ENCODE results near the gene ZBTB38.

DNA sequence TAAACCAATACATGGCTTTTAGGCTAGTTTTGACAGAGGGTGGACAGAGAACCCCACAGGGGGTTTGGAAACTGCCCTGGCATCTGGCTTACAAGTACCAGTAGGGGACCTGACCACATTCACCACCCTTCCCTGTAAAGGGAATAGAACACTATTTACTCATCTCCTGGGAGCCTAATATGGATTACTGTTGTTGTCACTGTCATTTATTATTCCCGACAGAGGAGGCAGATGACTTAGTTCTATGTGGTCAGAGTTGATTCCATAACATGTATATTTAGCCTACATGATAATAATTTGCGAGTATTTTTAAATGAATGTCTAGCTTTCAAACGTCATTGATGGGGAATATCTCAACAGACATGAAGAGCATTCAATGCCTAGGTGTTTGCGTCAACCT is 15.9 kb downstream of the ZBTB38 start:
- TF ChIP-seq, protein P1, sequence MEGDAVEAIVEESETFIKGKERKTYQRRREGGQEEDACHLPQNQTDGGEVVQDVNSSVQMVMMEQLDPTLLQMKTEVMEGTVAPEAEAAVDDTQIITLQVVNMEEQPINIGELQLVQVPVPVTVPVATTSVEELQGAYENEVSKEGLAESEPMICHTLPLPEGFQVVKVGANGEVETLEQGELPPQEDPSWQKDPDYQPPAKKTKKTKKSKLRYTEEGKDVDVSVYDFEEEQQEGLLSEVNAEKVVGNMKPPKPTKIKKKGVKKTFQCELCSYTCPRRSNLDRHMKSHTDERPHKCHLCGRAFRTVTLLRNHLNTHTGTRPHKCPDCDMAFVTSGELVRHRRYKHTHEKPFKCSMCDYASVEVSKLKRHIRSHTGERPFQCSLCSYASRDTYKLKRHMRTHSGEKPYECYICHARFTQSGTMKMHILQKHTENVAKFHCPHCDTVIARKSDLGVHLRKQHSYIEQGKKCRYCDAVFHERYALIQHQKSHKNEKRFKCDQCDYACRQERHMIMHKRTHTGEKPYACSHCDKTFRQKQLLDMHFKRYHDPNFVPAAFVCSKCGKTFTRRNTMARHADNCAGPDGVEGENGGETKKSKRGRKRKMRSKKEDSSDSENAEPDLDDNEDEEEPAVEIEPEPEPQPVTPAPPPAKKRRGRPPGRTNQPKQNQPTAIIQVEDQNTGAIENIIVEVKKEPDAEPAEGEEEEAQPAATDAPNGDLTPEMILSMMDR (IDR thresholded peaks at IDR 0.05) = no peak
- TF ChIP-seq POLR2AphosphoS5 (IDR thresholded peaks at IDR 0.05; ENCODE audit: low read depth, low read length) = no peak
